Upper lobe of left lung (tissue), 6 donors: ENCODE results near the gene ZNF581. TPM values are rescaled to one million over a fixed set of nuclear protein-coding genes. Genes with fewer than 3 reads are reported as not detected.

Experiments
- ATAC-seq, 2 donors: fragments of 200-7000 bp; cut with Tn5 transposase; one replicate each; pipeline ENCODE4 v1.9.1; 2022; ENCODE audit warnings: mild to moderate bottlenecking in 2 of 2, moderate library complexity in 2 of 2; ENCODE audit not compliant: low FRiP score in 2 of 2
- DNase-seq, 2 donors: peaks; one replicate each; pipeline ENCODE4 v3.0.0-alpha.2; 2019 to 2020
- H3K27ac ChIP-seq, 4 donors: fragments of 200-600 bp; sonication (generic); one replicate each; pipeline ENCODE4 v1.5.1; 2016 to 2019
- H3K27me3 ChIP-seq, 4 donors: fragments of 200-600 bp; sonication (generic); one replicate each; pipeline ENCODE4 v1.5.1; 2017 to 2019
- H3K36me3 ChIP-seq, 4 donors: fragments of 200-600 bp; sonication (generic); one replicate each; pipeline ENCODE4 v1.5.1; 2016 to 2019
- H3K4me1 ChIP-seq, 4 donors: fragments of 200-600 bp; sonication (generic); one replicate each; pipeline ENCODE4 v1.5.1; 2018 to 2019
- H3K4me3 ChIP-seq, 4 donors: fragments of 200-600 bp; sonication (generic); one replicate each; pipeline ENCODE4 v1.5.1; 2017 to 2019; ENCODE audit warnings: mild to moderate bottlenecking in 2 of 4, moderate library complexity in 1 of 4
- H3K9me3 ChIP-seq, 4 donors: fragments of 200-600 bp; sonication (generic); one replicate each; pipeline ENCODE4 v1.5.1; 2018 to 2019
- EP300 ChIP-seq, 4 donors: sonication (generic); formaldehyde crosslinking; IDR thresholded peaks; one replicate each; pipeline ENCODE4 v1.5.1; 2017; ENCODE audit warnings: antibody characterized with exemption in 4 of 4, control low read depth in 2 of 4
- POLR2A ChIP-seq, 4 donors: fragments of 450-650 bp; IDR thresholded peaks; one replicate each; pipeline ENCODE4 v1.5.1; 2016 to 2017; ENCODE audit warnings: antibody characterized with exemption in 4 of 4, mild to moderate bottlenecking in 2 of 4
- POLR2AphosphoS5 ChIP-seq, 2 donors: sonication (generic); formaldehyde crosslinking; IDR thresholded peaks; one replicate each; pipeline ENCODE4 v1.5.1; 2017; ENCODE audit warnings: antibody characterized with exemption in 2 of 2
- WGBS, 2 donors: methylation state at CpG; one replicate each; pipeline ENCODE4 v1.1.5; 2017 to 2018; 5-methylcytosine and 5-hydroxymethylcytosine counted together
- total RNA-seq, 6 donors: library from RNA; depleted of rRNA in 4 of 6; stranded (reverse); fragments of >200 nt in 4 of 6; gene quantifications; one replicate each; pipeline versions ENCODE4 v1.1.0 to v1.2.1, GENCODE V29; 2016 to 2021
- TF ChIP-seq, protein P1 (sequence below), 6 experiments: fragments of 450-650 bp in 4 of 6; fragments of 200-600 bp in 2 of 6; sonication (generic) in 2 of 6; IDR thresholded peaks; one replicate each; pipeline ENCODE4 v1.5.1; 2016 to 2019; ENCODE audit warnings: antibody characterized with exemption in 6 of 6
- donor health status: DM: no; HTN: no; CAD: no; lungs with moderate emphysema.
- donor health status: DM: no; HTN: yes; CAD: no; lungs with severe emphysema.

The ZNF581 gene
- total RNA-seq, 6 donors from 2014 or later: 15.6 to 38.8 (median 21.9) TPM

DNA sequence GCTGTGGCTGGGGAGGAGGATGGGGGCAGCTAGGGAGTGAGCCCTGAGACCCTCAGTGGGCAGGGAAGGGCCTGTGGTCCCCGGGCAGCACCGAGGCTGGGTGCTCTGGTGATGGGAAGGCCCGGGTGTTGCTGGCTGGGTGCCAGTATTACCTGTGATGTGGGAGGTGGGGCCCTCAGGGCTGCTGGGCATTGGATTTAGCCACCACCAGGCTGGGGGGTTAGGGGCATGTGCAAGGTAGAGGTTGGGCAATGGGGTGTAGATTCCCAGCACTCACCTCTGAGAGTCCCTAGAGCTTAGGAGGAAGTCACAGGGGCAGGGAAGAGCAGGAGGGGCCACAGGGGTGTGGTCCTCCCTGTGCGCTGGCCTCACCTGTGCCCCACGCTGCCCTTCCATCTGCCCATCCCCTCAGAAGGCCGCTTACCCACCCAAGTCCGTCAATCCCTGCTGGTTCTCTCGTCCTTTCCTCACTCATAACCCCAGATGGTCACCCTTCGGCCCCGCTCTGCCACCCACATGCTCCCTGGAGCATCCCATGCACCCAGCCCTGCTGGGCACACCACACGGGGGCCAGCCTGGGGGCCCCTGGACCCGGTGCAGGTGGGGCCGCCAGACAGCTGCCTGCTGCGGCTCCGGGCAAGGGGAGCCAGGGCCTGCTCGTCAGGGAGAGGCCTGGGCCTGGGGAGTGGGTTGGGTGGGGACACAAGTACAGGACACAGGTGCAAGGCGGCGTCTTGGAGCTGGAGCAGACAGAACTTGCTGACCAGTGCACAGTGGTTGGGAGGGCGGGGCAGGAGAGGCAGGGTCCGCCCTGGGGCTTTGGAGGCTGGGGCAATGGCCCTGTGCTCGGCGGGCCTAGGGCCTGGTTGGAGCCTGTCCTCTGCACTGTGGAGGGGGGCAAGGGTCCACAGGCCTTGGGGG lies 44.1 kb downstream of the ZNF581 start:
- DNase-seq (peak in 1 of 2 donors; percentile 56), ATAC-seq (no peak)
- TF ChIP-seq, protein P1, sequence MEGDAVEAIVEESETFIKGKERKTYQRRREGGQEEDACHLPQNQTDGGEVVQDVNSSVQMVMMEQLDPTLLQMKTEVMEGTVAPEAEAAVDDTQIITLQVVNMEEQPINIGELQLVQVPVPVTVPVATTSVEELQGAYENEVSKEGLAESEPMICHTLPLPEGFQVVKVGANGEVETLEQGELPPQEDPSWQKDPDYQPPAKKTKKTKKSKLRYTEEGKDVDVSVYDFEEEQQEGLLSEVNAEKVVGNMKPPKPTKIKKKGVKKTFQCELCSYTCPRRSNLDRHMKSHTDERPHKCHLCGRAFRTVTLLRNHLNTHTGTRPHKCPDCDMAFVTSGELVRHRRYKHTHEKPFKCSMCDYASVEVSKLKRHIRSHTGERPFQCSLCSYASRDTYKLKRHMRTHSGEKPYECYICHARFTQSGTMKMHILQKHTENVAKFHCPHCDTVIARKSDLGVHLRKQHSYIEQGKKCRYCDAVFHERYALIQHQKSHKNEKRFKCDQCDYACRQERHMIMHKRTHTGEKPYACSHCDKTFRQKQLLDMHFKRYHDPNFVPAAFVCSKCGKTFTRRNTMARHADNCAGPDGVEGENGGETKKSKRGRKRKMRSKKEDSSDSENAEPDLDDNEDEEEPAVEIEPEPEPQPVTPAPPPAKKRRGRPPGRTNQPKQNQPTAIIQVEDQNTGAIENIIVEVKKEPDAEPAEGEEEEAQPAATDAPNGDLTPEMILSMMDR (IDR thresholded peaks at IDR 0.05): no peak
- no peak for TF ChIP-seq POLR2A (IDR thresholded peaks at IDR 0.05)
- no peak for TF ChIP-seq EP300 (IDR thresholded peaks at IDR 0.05)
- TF ChIP-seq POLR2AphosphoS5 (IDR thresholded peaks at IDR 0.05): no peak
- H3K9me3 ChIP-seq: no peaks in the 10 kb centered on the region
- H3K4me3 ChIP-seq: no peak overlapping the region
- peaks cover 11 to 27% (median 15%) of the 10 kb centered on the region in 4 donors for H3K4me1 ChIP-seq
- 93 to 94% methylated on average over 19 to 22 of the region's 22 CpGs for WGBS, 2 donors
- no peaks in the 10 kb centered on the region for H3K27me3 ChIP-seq
- H3K27ac ChIP-seq: no peak overlapping the region
- peaks cover 37 to 95% (median 69%) of the 10 kb centered on the region in 4 donors for H3K36me3 ChIP-seq

GRCh38 chr19:55688422-55689218 lies 45.2 kb downstream of the ZNF581 start:
- peaks cover 47 to 96% (median 80%) of the 10 kb centered on the region in 4 donors for H3K36me3 ChIP-seq
- no peaks in the 10 kb centered on the region for H3K27me3 ChIP-seq
- no peak for ATAC-seq
- H3K27ac ChIP-seq: no peak overlapping the region
- peaks cover 11 to 27% (median 12%) of the 10 kb centered on the region in 4 donors for H3K4me1 ChIP-seq
- peak in 1 of 2 donors; percentile 69 for DNase-seq
- no peak overlapping the region for H3K4me3 ChIP-seq
- no peaks in the 10 kb centered on the region for H3K9me3 ChIP-seq
- TF ChIP-seq, protein P1 (IDR thresholded peaks at IDR 0.05): no peak
- no peak for TF ChIP-seq POLR2AphosphoS5 (IDR thresholded peaks at IDR 0.05)
- no peak for TF ChIP-seq POLR2A (IDR thresholded peaks at IDR 0.05)
- no peak for TF ChIP-seq EP300 (IDR thresholded peaks at IDR 0.05)
- WGBS, 2 donors: 79 to 83% methylated on average over 24 to 27 of the region's 27 CpGs

DNA sequence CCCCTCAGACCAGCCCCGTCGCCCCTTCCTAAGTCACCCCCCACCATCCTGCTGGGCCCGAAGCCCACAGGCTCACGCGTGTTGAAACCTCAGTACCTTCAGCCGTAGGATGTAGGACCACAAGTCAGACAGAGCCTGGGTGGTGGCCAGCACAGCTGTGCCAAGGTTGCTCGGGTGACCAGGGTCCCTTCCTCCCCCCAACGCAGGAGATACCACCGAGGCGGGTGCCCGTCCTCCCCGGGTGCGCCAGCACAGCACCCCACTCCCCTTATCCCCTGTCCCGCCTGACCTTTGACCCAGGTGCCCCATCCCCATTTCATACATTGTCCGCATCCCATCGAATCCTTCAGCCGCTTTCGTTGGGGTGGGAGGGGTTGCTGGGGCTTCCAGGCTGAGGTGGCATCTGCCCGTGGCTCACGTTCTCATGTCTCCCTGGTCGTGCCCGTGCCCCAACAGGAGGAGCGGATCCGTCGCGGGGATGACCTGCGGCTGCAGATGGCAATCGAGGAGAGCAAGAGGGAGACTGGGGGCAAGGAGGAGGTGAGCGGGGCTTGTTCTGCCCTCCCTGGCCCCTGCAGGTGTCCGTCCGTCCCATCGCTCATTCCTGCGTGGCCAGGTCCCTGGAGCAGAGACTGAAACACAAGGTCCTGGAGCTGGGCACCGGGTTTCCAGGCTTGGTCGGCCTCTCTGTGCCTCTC lies 46.1 kb downstream of the ZNF581 start:
- peaks cover 6 to 21% (median 7%) of the 10 kb centered on the region in 4 donors for H3K4me1 ChIP-seq
- H3K36me3 ChIP-seq: peaks cover 49 to 99% (median 87%) of the 10 kb centered on the region in 4 donors
- DNase-seq (peak in 1 of 2 donors; percentile 61), ATAC-seq (no peak)
- TF ChIP-seq EP300 (IDR thresholded peaks at IDR 0.05) (no peak), POLR2A (IDR thresholded peaks at IDR 0.05) (no peak), POLR2AphosphoS5 (IDR thresholded peaks at IDR 0.05) (no peak)
- TF ChIP-seq, protein P1 (IDR thresholded peaks at IDR 0.05): no peak
- H3K9me3 ChIP-seq: no peaks in the 10 kb centered on the region
- H3K27me3 ChIP-seq: no peaks in the 10 kb centered on the region
- no peak overlapping the region for H3K4me3 ChIP-seq
- no peak overlapping the region for H3K27ac ChIP-seq
- 94 to 96% methylated on average over 27 to 30 of the region's 35 CpGs for WGBS, 2 donors

GRCh38 chr19:55690109-55690768 lies 46.8 kb downstream of the ZNF581 start:
- TF ChIP-seq POLR2AphosphoS5 (IDR thresholded peaks at IDR 0.05) (no peak), EP300 (IDR thresholded peaks at IDR 0.05) (no peak), POLR2A (IDR thresholded peaks at IDR 0.05) (no peak)
- TF ChIP-seq, protein P1 (IDR thresholded peaks at IDR 0.05): no peak
- 93 to 97% methylated on average over 7 to 23 of the region's 25 CpGs for WGBS, 2 donors
- no peak overlapping the region for H3K27ac ChIP-seq

More at GRCh38 chr19:55690109-55690768, 46.8 kb downstream of the ZNF581 start:
- H3K4me3 ChIP-seq: no peak overlapping the region
- no peak for ATAC-seq
- no peaks in the 10 kb centered on the region for H3K27me3 ChIP-seq
- peak in 1 of 2 donors; percentile 66 for DNase-seq
- H3K36me3 ChIP-seq: peaks cover 54 to 99% (median 90%) of the 10 kb centered on the region in 4 donors
- H3K4me1 ChIP-seq: peaks cover 0 to 14% (median 3%) of the 10 kb centered on the region in 4 donors
- H3K9me3 ChIP-seq: no peaks in the 10 kb centered on the region
